Kidney epithelial cell (primary cell): Measurements from ENCODE around the gene TSPY8. TPM values are rescaled to one million over a fixed set of nuclear protein-coding genes. Genes with fewer than 3 reads are reported as not detected.
"Not testable (repeated sequence)": the region's sequence is repeated elsewhere in the genome, so short reads cannot be mapped to it uniquely, and the experiment has no call there.

Experiments used
- DNase-seq: peaks from one replicate; pipeline ENCODE4 v3.0.0-alpha.2; 2010; ENCODE audit warnings: low read depth
- H3K27me3 ChIP-seq: 2 replicates; pipeline ENCODE4 v1.6.0; 2011; ENCODE audit warnings: low read length; ENCODE audit not compliant: control insufficient read depth, insufficient read depth
- H3K36me3 ChIP-seq: 2 replicates; pipeline ENCODE4 v1.5.1; 2011; ENCODE audit warnings: low read length; ENCODE audit not compliant: control insufficient read depth, insufficient read depth
- H3K4me3 ChIP-seq: 2 replicates; pipeline ENCODE4 v1.5.1; 2011; ENCODE audit warnings: low read depth, mild to moderate bottlenecking, control low read depth, low read length
- CTCF ChIP-seq: IDR thresholded peaks from 2 replicates; pipeline ENCODE4 v1.5.1; 2011; ENCODE audit warnings: mild to moderate bottlenecking, moderate library complexity, low read length, control low read depth, inconsistent platforms; ENCODE audit not compliant: insufficient read depth, poor library complexity, severe bottlenecking
- total RNA-seq: library from RNA; depleted of rRNA; stranded (reverse); fragments of >200 nt; gene quantifications from 2 replicates; pipeline ENCODE4 v1.2.3, GENCODE V29; 2015

The TSPY8 gene
- not detected in 2 replicates for total RNA-seq

- DNase-seq, H3K4me3 ChIP-seq, H3K27me3 ChIP-seq, H3K36me3 ChIP-seq: not testable (repeated sequence)
These were observed at the start of gene TSPY8 for GRCh38 chrY:9357497-9357896. TSS of gene TSPY8 (plus strand) at chrY:9357797. CDS start at chrY:9357843, 46 bp downstream.

- DNase-seq: no peak
- Histone ChIP-seq H3K27me3 (no peaks in the 10 kb centered on the region), H3K4me3 (no peak overlapping the region), H3K36me3 (no peaks in the 10 kb centered on the region)
- no peak for TF ChIP-seq CTCF
These were observed 36.6 kb upstream of the TSPY8 start for GRCh38 chrY:9320996-9321395.

DNA sequence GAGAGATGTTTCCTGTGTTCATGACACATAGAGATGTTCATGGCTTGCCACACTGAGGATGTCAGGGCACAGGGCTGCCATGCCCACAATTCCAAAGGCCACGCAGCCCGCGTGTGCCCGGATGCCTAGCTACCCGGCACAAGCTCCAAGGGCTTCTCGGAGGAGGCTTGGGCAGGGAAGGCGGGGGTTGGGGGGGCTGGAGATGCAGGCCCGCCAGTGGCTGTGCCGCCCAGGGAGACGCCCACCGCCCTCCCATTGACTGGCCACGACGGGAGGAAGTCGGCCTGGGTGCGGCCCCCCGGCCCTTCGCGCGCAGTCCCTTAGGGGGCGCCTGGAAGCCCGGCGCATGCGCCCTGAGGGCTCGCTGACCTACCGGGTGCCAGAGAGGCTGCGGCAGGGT is 20.4 kb upstream of the TSPY8 start, which contains the start of gene TSPY4:
Gene TSPY4, plus strand, starts transcription at position 301 of the 400 bp plus-strand sequence. Its CDS starts 46 bp downstream, at position 347.
- not testable (repeated sequence) for DNase-seq, H3K27me3 ChIP-seq, H3K36me3 ChIP-seq, H3K4me3 ChIP-seq

DNA sequence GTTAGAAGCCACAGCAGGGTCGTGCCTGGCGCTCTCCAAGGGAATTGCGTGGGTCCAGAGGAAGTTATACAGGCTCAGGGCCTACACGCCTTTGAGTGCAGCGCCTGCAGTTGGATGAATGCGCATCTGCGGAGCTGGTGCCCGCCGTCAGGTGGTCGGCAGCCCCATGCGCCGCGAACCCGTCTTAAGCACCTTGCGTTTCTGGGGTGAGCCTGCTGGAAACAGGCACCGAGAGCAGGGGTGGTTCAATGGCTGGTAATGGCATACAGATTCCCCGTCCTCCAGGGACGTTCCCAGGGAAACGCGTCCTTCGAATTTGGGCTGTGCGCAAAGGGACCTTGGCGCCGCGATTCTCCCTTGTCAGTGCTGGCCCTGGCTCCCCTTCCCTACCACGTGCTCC is 38.9 kb downstream of the TSPY8 start:
- DNase-seq, H3K27me3 ChIP-seq, H3K4me3 ChIP-seq, H3K36me3 ChIP-seq: not testable (repeated sequence)

DNA sequence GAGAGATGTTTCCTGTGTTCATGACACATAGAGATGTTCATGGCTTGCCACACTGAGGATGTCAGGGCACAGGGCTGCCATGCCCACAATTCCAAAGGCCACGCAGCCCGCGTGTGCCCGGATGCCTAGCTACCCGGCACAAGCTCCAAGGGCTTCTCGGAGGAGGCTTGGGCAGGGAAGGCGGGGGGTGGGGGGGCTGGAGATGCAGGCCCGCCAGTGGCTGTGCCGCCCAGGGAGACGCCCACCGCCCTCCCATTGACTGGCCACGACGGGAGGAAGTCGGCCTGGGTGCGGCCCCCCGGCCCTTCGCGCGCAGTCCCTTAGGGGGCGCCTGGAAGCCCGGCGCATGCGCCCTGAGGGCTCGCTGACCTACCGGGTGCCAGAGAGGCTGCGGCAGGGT is 40.5 kb downstream of the TSPY8 start, which contains the start of gene TSPY3:
Gene TSPY3, plus strand, starts transcription at position 301 of the 400 bp plus-strand sequence. Its CDS starts 46 bp downstream, at position 347.
- not testable (repeated sequence) for H3K36me3 ChIP-seq, H3K27me3 ChIP-seq, H3K4me3 ChIP-seq, DNase-seq

Other genes with a start within 250 kb of the TSPY8 start
- gene TSPY4, start 20.3 kb upstream of the TSPY8 start, total RNA-seq: not detected in 2 replicates
- gene TSPY3, start 40.6 kb downstream of the TSPY8 start, total RNA-seq: not detected in 2 replicates
- not detected in 2 replicates for gene TSPY1, start 109.2 kb downstream of the TSPY8 start, total RNA-seq
- not detected in 2 replicates for gene TSPY9, start 129.5 kb downstream of the TSPY8 start, total RNA-seq
- gene TSPY10, start 170.1 kb downstream of the TSPY8 start, total RNA-seq: not detected in 2 replicates